ENCODE measurements around the gene MYCBP2.

DNA sequence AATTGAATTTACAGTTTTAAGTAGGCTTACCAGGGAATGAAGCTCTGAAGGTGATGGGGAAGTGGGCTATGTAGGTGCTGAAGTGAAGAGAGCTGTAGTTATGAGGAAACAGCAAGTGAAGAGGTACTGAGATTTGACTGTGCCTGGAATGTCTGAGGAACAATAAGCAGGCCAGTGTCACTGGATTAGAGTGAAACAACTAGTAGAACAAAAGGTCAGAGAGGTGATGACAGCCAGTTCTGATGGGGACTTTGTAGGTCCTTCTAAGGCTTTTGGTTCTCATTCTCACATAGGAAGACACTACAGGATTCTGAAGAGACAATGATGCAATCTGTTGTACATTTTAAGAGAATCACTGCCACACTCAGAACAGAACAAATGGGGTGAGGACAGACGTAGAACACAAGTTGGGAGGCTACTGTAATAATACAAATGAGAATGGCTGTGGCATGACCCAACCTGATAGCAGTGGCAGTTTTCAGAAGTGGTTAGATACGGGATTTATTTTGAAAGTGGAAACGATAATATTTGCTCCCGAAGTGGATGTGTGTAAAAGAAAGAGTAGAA lies 130.8 kb downstream of the MYCBP2 start:
- TF ChIP-seq ZFP36 (IDR thresholded peaks at IDR 0.05; ENCODE audit: borderline replicate concordance, partially characterized antibody) (no peak), EHMT2 (IDR thresholded peaks at IDR 0.05; ENCODE audit: low read depth) (no peak), BHLHE40 (IDR thresholded peaks at IDR 0.05; ENCODE audit: low read depth, low read length) (no peak), NR3C1 (IDR thresholded peaks at IDR 0.05) (no peak), HDAC2 (IDR thresholded peaks at IDR 0.05) (no peak), KDM1A (IDR thresholded peaks at IDR 0.05; ENCODE audit: low read depth) (no peak)
- TF ChIP-seq, protein P1, sequence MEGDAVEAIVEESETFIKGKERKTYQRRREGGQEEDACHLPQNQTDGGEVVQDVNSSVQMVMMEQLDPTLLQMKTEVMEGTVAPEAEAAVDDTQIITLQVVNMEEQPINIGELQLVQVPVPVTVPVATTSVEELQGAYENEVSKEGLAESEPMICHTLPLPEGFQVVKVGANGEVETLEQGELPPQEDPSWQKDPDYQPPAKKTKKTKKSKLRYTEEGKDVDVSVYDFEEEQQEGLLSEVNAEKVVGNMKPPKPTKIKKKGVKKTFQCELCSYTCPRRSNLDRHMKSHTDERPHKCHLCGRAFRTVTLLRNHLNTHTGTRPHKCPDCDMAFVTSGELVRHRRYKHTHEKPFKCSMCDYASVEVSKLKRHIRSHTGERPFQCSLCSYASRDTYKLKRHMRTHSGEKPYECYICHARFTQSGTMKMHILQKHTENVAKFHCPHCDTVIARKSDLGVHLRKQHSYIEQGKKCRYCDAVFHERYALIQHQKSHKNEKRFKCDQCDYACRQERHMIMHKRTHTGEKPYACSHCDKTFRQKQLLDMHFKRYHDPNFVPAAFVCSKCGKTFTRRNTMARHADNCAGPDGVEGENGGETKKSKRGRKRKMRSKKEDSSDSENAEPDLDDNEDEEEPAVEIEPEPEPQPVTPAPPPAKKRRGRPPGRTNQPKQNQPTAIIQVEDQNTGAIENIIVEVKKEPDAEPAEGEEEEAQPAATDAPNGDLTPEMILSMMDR (IDR thresholded peaks at IDR 0.05) = no peak
- TF ChIP-seq, protein P2, sequence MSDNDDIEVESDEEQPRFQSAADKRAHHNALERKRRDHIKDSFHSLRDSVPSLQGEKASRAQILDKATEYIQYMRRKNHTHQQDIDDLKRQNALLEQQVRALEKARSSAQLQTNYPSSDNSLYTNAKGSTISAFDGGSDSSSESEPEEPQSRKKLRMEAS (IDR thresholded peaks at IDR 0.05) = no peak
- TF ChIP-seq, protein P3, sequence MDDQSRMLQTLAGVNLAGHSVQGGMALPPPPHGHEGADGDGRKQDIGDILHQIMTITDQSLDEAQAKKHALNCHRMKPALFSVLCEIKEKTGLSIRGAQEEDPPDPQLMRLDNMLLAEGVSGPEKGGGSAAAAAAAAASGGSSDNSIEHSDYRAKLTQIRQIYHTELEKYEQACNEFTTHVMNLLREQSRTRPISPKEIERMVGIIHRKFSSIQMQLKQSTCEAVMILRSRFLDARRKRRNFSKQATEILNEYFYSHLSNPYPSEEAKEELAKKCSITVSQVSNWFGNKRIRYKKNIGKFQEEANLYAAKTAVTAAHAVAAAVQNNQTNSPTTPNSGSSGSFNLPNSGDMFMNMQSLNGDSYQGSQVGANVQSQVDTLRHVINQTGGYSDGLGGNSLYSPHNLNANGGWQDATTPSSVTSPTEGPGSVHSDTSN (IDR thresholded peaks at IDR 0.05) = no peak
